NCI-H2227 (cell line): ENCODE data around the gene WNT9B.
"Not testable (repeated sequence)": the region's sequence is repeated elsewhere in the genome, so short reads cannot be mapped to it uniquely, and the experiment has no call there.

Experiments
- DNase-seq: peaks from one replicate; lab custom pipeline; 2025; ENCODE audit not compliant: unreplicated experiment; lab: John Stamatoyannopoulos, UW

WNT9B gene

GRCh38 chr17:46821482-46822387 lies 29.6 kb upstream of the WNT9B start:
- no peak for DNase-seq

- DNase-seq = no peak
These were observed 28.9 kb upstream of the WNT9B start for GRCh38 chr17:46822388-46822921.

GRCh38 chr17:46823657-46824056 lies 27.7 kb upstream of the WNT9B start:
- no peak for DNase-seq

GRCh38 chr17:46826116-46826515 lies 25.3 kb upstream of the WNT9B start:
- DNase-seq = no peak

- no peak for DNase-seq
These were observed 24.1 kb upstream of the WNT9B start for GRCh38 chr17:46827274-46827673.

GRCh38 chr17:46831573-46832330 lies 19.6 kb upstream of the WNT9B start:
- no peak for DNase-seq

GRCh38 chr17:46832331-46832821 lies 19.0 kb upstream of the WNT9B start:
- DNase-seq = peak; percentile 68

GRCh38 chr17:46832945-46833839 lies 18.2 kb upstream of the WNT9B start:
- peak; percentile 64 for DNase-seq

GRCh38 chr17:46833840-46834208 lies 17.6 kb upstream of the WNT9B start:
- no peak for DNase-seq

- DNase-seq = no peak
These were observed 16.5 kb upstream of the WNT9B start for GRCh38 chr17:46834846-46835245.

- no peak for DNase-seq
These were observed 14.9 kb upstream of the WNT9B start for GRCh38 chr17:46836500-46836899.

- no peak for DNase-seq
These were observed 13.9 kb upstream of the WNT9B start for GRCh38 chr17:46837521-46837920.

- DNase-seq = no peak
These were observed 12.2 kb upstream of the WNT9B start for GRCh38 chr17:46839211-46839610.

- DNase-seq = not testable (repeated sequence)
These were observed 10.8 kb upstream of the WNT9B start for GRCh38 chr17:46840596-46840995.

GRCh38 chr17:46841561-46842379 lies 9.6 kb upstream of the WNT9B start:
- peak; percentile 69 for DNase-seq

GRCh38 chr17:46842835-46843234 lies 8.5 kb upstream of the WNT9B start:
- peak; percentile 27 for DNase-seq

GRCh38 chr17:46847204-46848191 lies 3.9 kb upstream of the WNT9B start:
- no peak for DNase-seq

GRCh38 chr17:46848534-46848933 lies 2.8 kb upstream of the WNT9B start:
- no peak for DNase-seq

- DNase-seq = no peak
These were observed 725 bp upstream of the WNT9B start for GRCh38 chr17:46850688-46851028.
